IMR-90 (cell line): ENCODE data around the gene TCF4.

Experiments used
- BHLHE40 ChIP-seq: fragments of 150-350 bp; IDR thresholded peaks from 2 replicates; pipeline ENCODE4 v1.6.1; 2016; ENCODE audit warnings: mild to moderate bottlenecking, low read depth, low read length
- CEBPB ChIP-seq: IDR thresholded peaks from 2 replicates; pipeline ENCODE4 v1.6.1; 2012; ENCODE audit warnings: low read depth, low read length, improper control_type of control experiment
- CHD1 ChIP-seq: IDR thresholded peaks from 2 replicates; pipeline ENCODE4 v1.6.1; 2012; ENCODE audit warnings: low read depth, low read length, improper control_type of control experiment
- CTCF ChIP-seq: conservative IDR thresholded peaks from 2 replicates; pipeline ENCODE4 v1.5.1; 2012; ENCODE audit warnings: mild to moderate bottlenecking, low read depth, low read length, improper control_type of control experiment
- FOS ChIP-seq: fragments of 150-350 bp; IDR thresholded peaks from 2 replicates; pipeline ENCODE4 v1.6.1; 2016; ENCODE audit warnings: low read depth, low read length
- MAFK ChIP-seq: IDR thresholded peaks from 2 replicates; pipeline ENCODE4 v1.6.1; 2012; ENCODE audit warnings: low read depth, low read length, improper control_type of control experiment
- MXI1 ChIP-seq: IDR thresholded peaks from 2 replicates; pipeline ENCODE4 v1.6.1; 2012; ENCODE audit warnings: low read depth, mild to moderate bottlenecking, low read length, moderate library complexity, borderline replicate concordance
- POLR2A ChIP-seq: IDR thresholded peaks from 2 replicates; pipeline ENCODE4 v1.6.1; 2012; ENCODE audit warnings: mild to moderate bottlenecking, low read depth, low read length
- RAD21 ChIP-seq: IDR thresholded peaks from 2 replicates; pipeline ENCODE4 v1.6.1; 2012; ENCODE audit warnings: low read length, improper control_type of control experiment
- RFX5 ChIP-seq: IDR thresholded peaks from 2 replicates; pipeline ENCODE4 v1.8.0; 2012; ENCODE audit warnings: low read depth, mild to moderate bottlenecking, low read length, moderate library complexity
- SMC3 ChIP-seq: fragments of 150-350 bp; IDR thresholded peaks from 2 replicates; pipeline ENCODE4 v1.6.1; 2016; ENCODE audit warnings: low read depth, mild to moderate bottlenecking, antibody characterized with exemption, low read length, moderate library complexity
- USF2 ChIP-seq: fragments of 150-350 bp; IDR thresholded peaks from 2 replicates; pipeline ENCODE4 v1.6.1; 2017; ENCODE audit warnings: mild to moderate bottlenecking, antibody characterized with exemption, low read length, low read depth

- TF ChIP-seq CTCF (no peak), BHLHE40 (no peak), RFX5 (no peak), MXI1 (no peak), CEBPB (no peak), CHD1 (no peak), SMC3 (no peak), FOS (no peak), MAFK (no peak), USF2 (no peak), POLR2A (no peak), RAD21 (no peak)
Observed at GRCh38 chr18:55485666-55486065, 102.3 kb downstream of the TCF4 start.
